Lung (tissue), 12 donors: ENCODE data around the gene C5orf52. TPM values are rescaled to one million over a fixed set of nuclear protein-coding genes. Genes with fewer than 3 reads are reported as not detected.

Source experiments
- ATAC-seq: fragments of 200-7000 bp; cut with Tn5 transposase; one replicate; pipeline ENCODE4 v1.9.1; 2020; ENCODE audit warnings: moderate number of reproducible peaks; ENCODE audit not compliant: insufficient read depth, low FRiP score
- DNase-seq, 3 donors: peaks; one replicate each; pipeline ENCODE4 v3.0.0-alpha.2; 2013 to 2017
- H3K27ac ChIP-seq, 2 donors: one replicate each; pipeline ENCODE4 v1.5.1; 2013; ENCODE audit warnings: mild to moderate bottlenecking in 2 of 2, moderate library complexity in 2 of 2, control low read depth in 1 of 2, inconsistent platforms in 1 of 2, low read depth in 1 of 2, low read length in 1 of 2
- H3K27me3 ChIP-seq, 3 donors: one replicate each; pipeline ENCODE4 v1.5.1; 2013; ENCODE audit warnings: low read length in 2 of 3; ENCODE audit not compliant: control insufficient read depth in 3 of 3, insufficient read depth in 3 of 3
- H3K36me3 ChIP-seq, 4 donors: one replicate each; pipeline ENCODE4 v1.5.1; 2013; ENCODE audit warnings: low read length in 4 of 4, mild to moderate bottlenecking in 1 of 4, moderate library complexity in 1 of 4; ENCODE audit not compliant: control insufficient read depth in 4 of 4, insufficient read depth in 4 of 4
- H3K4me1 ChIP-seq, 5 donors: one replicate each; pipeline ENCODE4 v1.5.1; 2013; ENCODE audit warnings: low read length in 5 of 5, mild to moderate bottlenecking in 2 of 5, moderate library complexity in 1 of 5; ENCODE audit not compliant: control insufficient read depth in 5 of 5, insufficient read depth in 5 of 5
- H3K4me3 ChIP-seq: one replicate; pipeline ENCODE4 v1.5.1; 2013; ENCODE audit warnings: mild to moderate bottlenecking, control low read depth, moderate library complexity
- H3K9ac ChIP-seq, 2 donors: one replicate each; pipeline ENCODE4 v1.5.1; 2013; ENCODE audit warnings: low read length in 2 of 2, control low read depth in 1 of 2; ENCODE audit not compliant: insufficient read depth in 1 of 2
- H3K9me3 ChIP-seq, 4 donors: one replicate each; pipeline ENCODE4 v1.5.1; 2013; ENCODE audit warnings: low read length in 3 of 4, mild to moderate bottlenecking in 1 of 4, moderate library complexity in 1 of 4; ENCODE audit not compliant: control insufficient read depth in 4 of 4, insufficient read depth in 3 of 4
- WGBS, 2 donors: extraction: QIAGEN DNeasy Blood & Tissue Kit; methylation state at CpG; one replicate each; pipeline ENCODE4 v1.1.7; 2013; 5-methylcytosine and 5-hydroxymethylcytosine counted together
- polyA plus RNA-seq, 2 donors: library from polyadenylated mRNA; stranded (reverse); fragments of 200-250 nt; gene quantifications; one replicate each; pipeline ENCODE4 v1.2.1, GENCODE V29; 2013
- total RNA-seq, 2 donors: library from RNA; depleted of rRNA in 1 of 2; stranded (reverse); fragments of >200 nt in 1 of 2; gene quantifications; one replicate each; pipeline ENCODE4 v1.2.1, GENCODE V29; 2014 to 2021
- TF ChIP-seq, protein P1 (sequence below): IDR thresholded peaks from 2 replicates; pipeline ENCODE4 v1.5.1; 2012; ENCODE audit warnings: mild to moderate bottlenecking; ENCODE audit errors: control extremely low read depth, extremely low read depth
- donor health status: control.
- donor health status: control.
- donor health status: Bipolar disorder and iron deficiency.
- donor health status: healthy.
- donor health status: DM: yes; HTN: yes; CAD: no.

C5orf52 gene
- total and polyA plus RNA-seq, 4 donors: 0.09 TPM; not detected in 3

DNA sequence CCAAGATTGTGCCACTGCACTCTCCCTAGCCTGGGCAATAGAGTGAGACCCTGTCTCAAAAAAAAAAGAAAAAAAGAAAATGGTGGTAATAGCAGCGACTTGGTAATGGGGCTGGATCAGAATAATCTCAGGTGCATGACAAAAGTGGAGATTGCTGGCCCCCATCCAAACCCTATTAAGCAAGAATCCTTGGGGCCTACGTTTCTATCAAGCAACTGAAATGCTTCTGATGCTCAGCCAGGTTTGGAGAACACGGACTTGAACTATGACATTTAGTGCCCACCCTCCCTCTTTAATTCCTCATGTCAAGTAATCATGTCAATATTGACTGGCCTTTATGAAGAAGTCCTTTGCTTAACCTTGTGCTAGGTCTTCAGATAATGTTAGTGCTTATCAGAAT is 6.6 kb downstream of the C5orf52 start:
- no peak overlapping the region for H3K9ac ChIP-seq
- 65 to 67% methylated on average over 3 of the region's 3 CpGs for WGBS, 2 donors
- no peak overlapping the region for H3K4me3 ChIP-seq
- DNase-seq: peak; percentile 28 to 79 (median 40)
- TF ChIP-seq, protein P1, sequence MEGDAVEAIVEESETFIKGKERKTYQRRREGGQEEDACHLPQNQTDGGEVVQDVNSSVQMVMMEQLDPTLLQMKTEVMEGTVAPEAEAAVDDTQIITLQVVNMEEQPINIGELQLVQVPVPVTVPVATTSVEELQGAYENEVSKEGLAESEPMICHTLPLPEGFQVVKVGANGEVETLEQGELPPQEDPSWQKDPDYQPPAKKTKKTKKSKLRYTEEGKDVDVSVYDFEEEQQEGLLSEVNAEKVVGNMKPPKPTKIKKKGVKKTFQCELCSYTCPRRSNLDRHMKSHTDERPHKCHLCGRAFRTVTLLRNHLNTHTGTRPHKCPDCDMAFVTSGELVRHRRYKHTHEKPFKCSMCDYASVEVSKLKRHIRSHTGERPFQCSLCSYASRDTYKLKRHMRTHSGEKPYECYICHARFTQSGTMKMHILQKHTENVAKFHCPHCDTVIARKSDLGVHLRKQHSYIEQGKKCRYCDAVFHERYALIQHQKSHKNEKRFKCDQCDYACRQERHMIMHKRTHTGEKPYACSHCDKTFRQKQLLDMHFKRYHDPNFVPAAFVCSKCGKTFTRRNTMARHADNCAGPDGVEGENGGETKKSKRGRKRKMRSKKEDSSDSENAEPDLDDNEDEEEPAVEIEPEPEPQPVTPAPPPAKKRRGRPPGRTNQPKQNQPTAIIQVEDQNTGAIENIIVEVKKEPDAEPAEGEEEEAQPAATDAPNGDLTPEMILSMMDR: no peak
- peaks cover 0 to 2% (median 0%) of the 10 kb centered on the region in 3 donors for H3K27me3 ChIP-seq
- H3K27ac ChIP-seq: no peak overlapping the region
- no peaks in the 10 kb centered on the region for H3K36me3 ChIP-seq
- H3K4me1 ChIP-seq: no peaks in the 10 kb centered on the region
- ATAC-seq: no peak
- H3K9me3 ChIP-seq: no peaks in the 10 kb centered on the region

DNA sequence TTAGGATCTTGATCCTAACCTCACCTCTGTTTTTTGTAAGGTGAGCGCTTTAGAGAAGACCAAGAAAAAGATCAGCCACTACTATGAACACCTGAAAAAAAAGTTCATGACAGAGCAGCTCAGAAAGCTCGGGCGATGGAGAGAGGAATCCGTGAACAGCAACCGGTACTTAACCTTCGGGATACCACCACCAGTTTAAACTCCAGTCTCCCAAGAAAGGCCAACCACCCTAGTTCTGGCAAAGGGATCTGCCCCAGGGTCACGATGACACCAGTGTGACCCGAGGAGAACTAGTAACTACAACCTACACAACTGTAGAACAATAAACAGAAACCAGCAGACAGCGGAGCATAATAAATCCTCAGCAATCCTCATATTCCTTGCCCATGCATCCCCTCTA is 8.5 kb downstream of the C5orf52 start:
- no peak for DNase-seq
- no peak overlapping the region for H3K4me3 ChIP-seq
- H3K4me1 ChIP-seq: no peaks in the 10 kb centered on the region
- TF ChIP-seq, protein P1: no peak
- H3K27ac ChIP-seq: no peak overlapping the region
- no peaks in the 10 kb centered on the region for H3K27me3 ChIP-seq
- no peaks in the 10 kb centered on the region for H3K9me3 ChIP-seq
- ATAC-seq: no peak
- WGBS, 2 donors: 96 to 98% methylated on average over 9 of the region's 9 CpGs
- no peak overlapping the region for H3K9ac ChIP-seq
- no peaks in the 10 kb centered on the region for H3K36me3 ChIP-seq

DNA sequence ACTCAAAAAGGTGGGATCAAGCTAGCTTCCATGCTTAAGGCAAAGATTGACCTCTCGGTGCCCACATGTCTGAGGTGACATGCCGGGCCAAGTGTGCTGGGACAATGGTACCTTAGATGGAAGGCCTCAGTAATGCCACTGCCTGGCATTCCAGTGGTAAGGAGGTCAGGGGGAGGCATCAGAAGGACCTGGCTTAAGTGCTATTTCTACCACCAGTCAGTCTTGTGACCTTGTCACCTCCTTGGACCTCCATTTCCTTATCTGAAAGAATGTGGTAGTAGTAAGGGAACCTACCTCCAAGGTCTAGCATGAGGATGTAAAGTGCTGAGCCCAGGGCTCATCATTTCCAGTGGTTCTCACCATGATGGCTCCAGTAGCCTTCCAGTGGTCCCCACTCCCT is 8.9 kb downstream of the C5orf52 start:
- no peak overlapping the region for H3K4me3 ChIP-seq
- 99 to 100% methylated on average over 2 of the region's 2 CpGs for WGBS, 2 donors
- H3K36me3 ChIP-seq: no peaks in the 10 kb centered on the region
- TF ChIP-seq, protein P1: no peak
- H3K27ac ChIP-seq: no peak overlapping the region
- ATAC-seq: no peak
- H3K27me3 ChIP-seq: no peaks in the 10 kb centered on the region
- no peaks in the 10 kb centered on the region for H3K9me3 ChIP-seq
- H3K9ac ChIP-seq: no peak overlapping the region
- H3K4me1 ChIP-seq: no peaks in the 10 kb centered on the region
- DNase-seq: no peak

DNA sequence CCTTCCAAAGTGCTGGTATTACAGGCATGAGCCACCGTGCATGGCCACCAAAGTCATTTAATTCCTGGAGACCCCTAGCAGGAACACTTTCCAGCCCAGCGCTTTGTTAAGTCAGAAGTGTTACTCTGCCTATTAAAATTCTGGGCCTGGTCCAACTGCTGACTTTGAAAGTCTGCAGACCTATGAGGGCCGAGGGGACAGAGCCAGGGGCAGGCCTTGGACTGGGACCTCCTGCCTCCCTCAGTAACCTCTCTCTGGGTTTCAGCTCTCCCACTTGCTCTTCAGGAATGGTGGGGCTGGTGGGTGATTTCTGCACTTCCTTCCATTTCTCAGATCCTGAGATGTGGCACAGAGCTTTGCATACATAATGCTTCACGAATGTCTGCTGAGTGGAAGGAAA is 9.7 kb downstream of the C5orf52 start:
- no peak overlapping the region for H3K9ac ChIP-seq
- H3K4me3 ChIP-seq: no peak overlapping the region
- no peaks in the 10 kb centered on the region for H3K27me3 ChIP-seq
- no peaks in the 10 kb centered on the region for H3K4me1 ChIP-seq
- H3K27ac ChIP-seq: no peak overlapping the region
- ATAC-seq (no peak), DNase-seq (no peak)
- 81 to 83% methylated on average over 4 of the region's 4 CpGs for WGBS, 2 donors
- TF ChIP-seq, protein P1: no peak
- H3K9me3 ChIP-seq: no peaks in the 10 kb centered on the region
- H3K36me3 ChIP-seq: no peaks in the 10 kb centered on the region
